H1 (cell line): ENCODE data around the gene NR2F2. TPM values are rescaled to one million over a fixed set of nuclear protein-coding genes. Genes with fewer than 3 reads are reported as not detected.

Source experiments
- CTCF ChIA-PET: fragments of 300-600 bp; sonication (Branson Sonifier 250); formaldehyde crosslinking; loops from one replicate; lab custom pipeline; 2021; ENCODE audit not compliant: partially characterized antibody; lab: Charles Lee
- POLR2A ChIA-PET: fragments of 300-600 bp; sonication (Branson Sonifier 250); formaldehyde crosslinking; loops from one replicate; lab custom pipeline; 2021; ENCODE audit warnings: inconsistent platforms; ENCODE audit not compliant: partially characterized antibody; lab: Charles Lee
- DNase-seq, 2 experiments: peaks; one replicate each; pipeline versions ENCODE4 v3.0.0 to v3.0.0-alpha.2; 2010 to 2022; ENCODE audit warnings: low spot score in 2 of 2, low read depth in 1 of 2, mixed read lengths in 1 of 2
- FAIRE-seq: peaks from 2 replicates; lab custom pipeline; 2011; peaks lifted over from hg19 to GRCh38; lab: Jason Lieb, UNC
- H2AFZ ChIP-seq: 2 replicates; pipeline ENCODE4 v1.8.1; 2012; ENCODE audit warnings: low read length, inconsistent platforms
- H2AK5ac ChIP-seq: 2 replicates; pipeline ENCODE4 v1.6.1; 2013; ENCODE audit warnings: low read depth, low read length
- H2BK120ac ChIP-seq: replicated peaks from 2 replicates; pipeline ENCODE3; 2013; ENCODE audit warnings: low read depth, low read length, inconsistent platforms
- H2BK12ac ChIP-seq: 2 replicates; pipeline ENCODE4 v1.6.1; 2013; ENCODE audit warnings: low read depth, low read length
- H2BK15ac ChIP-seq: 2 replicates; pipeline ENCODE4 v1.6.1; 2013; ENCODE audit warnings: low read length
- H2BK20ac ChIP-seq: 2 replicates; pipeline ENCODE4 v1.6.1; 2013; ENCODE audit warnings: low read length
- H2BK5ac ChIP-seq: 2 replicates; pipeline ENCODE4 v1.6.1; 2013; ENCODE audit warnings: low read depth, low read length
- H3K14ac ChIP-seq: 2 replicates; pipeline ENCODE4 v1.6.1; 2013; ENCODE audit warnings: inconsistent platforms; ENCODE audit not compliant: insufficient read length
- H3K18ac ChIP-seq: 2 replicates; pipeline ENCODE4 v1.6.1; 2013; ENCODE audit warnings: low read length; ENCODE audit errors: extremely low read depth
- H3K23ac ChIP-seq: 2 replicates; pipeline ENCODE4 v1.6.1; 2013; ENCODE audit warnings: inconsistent platforms; ENCODE audit not compliant: insufficient read length
- H3K23me2 ChIP-seq: 2 replicates; pipeline ENCODE4 v1.6.1; 2013; ENCODE audit warnings: low read depth, low read length
- H3K27ac ChIP-seq: 2 replicates; pipeline ENCODE4 v1.6.1; 2011; ENCODE audit warnings: low read depth, low read length, inconsistent platforms
- H3K27me3 ChIP-seq, 4 experiments: replicated peaks in 1 of 4; 1 replicate in 1 of 4; 2 replicates in 3 of 4; pipeline versions ENCODE4 v1.6.1 to v1.8.1; 2011 to 2013; ENCODE audit warnings: low read length in 3 of 4, mild to moderate bottlenecking in 3 of 4, inconsistent platforms in 2 of 4, mixed read lengths in 2 of 4, moderate library complexity in 1 of 4; ENCODE audit not compliant: control insufficient read depth in 3 of 4, insufficient read depth in 3 of 4; ENCODE audit errors: extremely low read depth in 1 of 4
- H3K36me3 ChIP-seq, 4 experiments: 2 replicates each; pipeline versions ENCODE4 v1.6.1 to v1.8.1; 2011 to 2013; ENCODE audit warnings: mild to moderate bottlenecking in 4 of 4, low read length in 3 of 4, moderate library complexity in 2 of 4, control low read depth in 1 of 4, inconsistent platforms in 1 of 4; ENCODE audit not compliant: insufficient read depth in 4 of 4, control insufficient read depth in 2 of 4
- H3K4ac ChIP-seq: replicated peaks from 2 replicates; pipeline ENCODE3; 2013; ENCODE audit warnings: low read length, low read depth, mixed read lengths, inconsistent platforms; ENCODE audit not compliant: insufficient read length
- H3K4me1 ChIP-seq, 4 experiments: replicated peaks in 1 of 4; 1 replicate in 1 of 4; 2 replicates in 3 of 4; pipeline versions ENCODE4 v1.6.1 to v1.8.1; 2011 to 2013; ENCODE audit warnings: low read length in 3 of 4, inconsistent platforms in 2 of 4, mixed read lengths in 1 of 4; ENCODE audit not compliant: insufficient read depth in 4 of 4, control insufficient read depth in 3 of 4
- H3K4me2 ChIP-seq, 2 experiments: 2 replicates each; pipeline versions ENCODE4 v1.6.1 to v1.8.1; 2011 to 2013; ENCODE audit warnings: low read depth in 2 of 2, low read length in 2 of 2, control low read depth in 1 of 2, inconsistent platforms in 1 of 2, mild to moderate bottlenecking in 1 of 2; ENCODE audit not compliant: insufficient read depth in 1 of 2
- H3K4me3 ChIP-seq, 4 experiments: fragments of 200-600, 300-600 bp in 1 of 4; sonication (generic), shearing (Covaris generic), sonication (Bioruptor Twin) in 1 of 4; 2 replicates each; pipeline versions ENCODE4 v1.5.1 to v1.8.1; 2011 to 2016; ENCODE audit warnings: low read length in 4 of 4, low read depth in 3 of 4, control low read depth in 2 of 4, inconsistent platforms in 2 of 4, mild to moderate bottlenecking in 2 of 4, mixed read lengths in 1 of 4, moderate library complexity in 1 of 4; ENCODE audit not compliant: insufficient read depth in 2 of 4; ENCODE audit errors: extremely low read depth in 1 of 4
- H3K56ac ChIP-seq: replicated peaks from 2 replicates; pipeline ENCODE3; 2013; ENCODE audit warnings: low read depth, mild to moderate bottlenecking, mixed read lengths, low read length, inconsistent platforms; ENCODE audit not compliant: insufficient read length
- H3K79me1 ChIP-seq: 2 replicates; pipeline ENCODE4 v1.6.1; 2013; ENCODE audit warnings: low read depth, low read length, control low read depth
- H3K79me2 ChIP-seq, 2 experiments: 2 replicates each; pipeline versions ENCODE4 v1.6.1 to v1.8.1; 2012 to 2013; ENCODE audit warnings: low read length in 2 of 2, mild to moderate bottlenecking in 2 of 2, inconsistent platforms in 1 of 2; ENCODE audit not compliant: insufficient read depth in 2 of 2, control insufficient read depth in 1 of 2
- H3K9ac ChIP-seq, 4 experiments: replicated peaks in 1 of 4; 1 replicate in 1 of 4; 2 replicates in 3 of 4; pipeline versions ENCODE4 v1.6.1 to v1.8.1; 2011 to 2013; ENCODE audit warnings: low read depth in 3 of 4, low read length in 3 of 4, control low read depth in 2 of 4, mild to moderate bottlenecking in 2 of 4, moderate library complexity in 2 of 4, inconsistent platforms in 1 of 4; ENCODE audit errors: extremely low read depth in 1 of 4
- H3K9me3 ChIP-seq, 2 experiments: 2 replicates each; pipeline versions ENCODE4 v1.6.1 to v1.8.1; 2012 to 2013; ENCODE audit warnings: mild to moderate bottlenecking in 2 of 2, moderate library complexity in 2 of 2, control low read depth in 1 of 2, inconsistent platforms in 1 of 2, low read depth in 1 of 2, low read length in 1 of 2, mixed read lengths in 1 of 2; ENCODE audit not compliant: insufficient read depth in 2 of 2
- H4K20me1 ChIP-seq, 2 experiments: replicated peaks in 1 of 2; 2 replicates each; pipeline versions ENCODE3 to v1.8.1; 2011 to 2013; ENCODE audit warnings: inconsistent platforms in 2 of 2, low read length in 2 of 2, mild to moderate bottlenecking in 1 of 2; ENCODE audit not compliant: insufficient read depth in 2 of 2, control insufficient read depth in 1 of 2
- H4K5ac ChIP-seq: 2 replicates; pipeline ENCODE4 v1.6.1; 2013; ENCODE audit warnings: low read length, low read depth, mixed read lengths, inconsistent platforms; ENCODE audit not compliant: insufficient read length
- H4K8ac ChIP-seq: 2 replicates; pipeline ENCODE4 v1.8.0; 2013; ENCODE audit warnings: mild to moderate bottlenecking, moderate library complexity, low read length, inconsistent platforms; ENCODE audit not compliant: insufficient read depth; ENCODE audit errors: extremely low read depth
- H4K91ac ChIP-seq: replicated peaks from 2 replicates; pipeline ENCODE3; 2013; ENCODE audit warnings: low read length, mixed read lengths, inconsistent platforms; ENCODE audit not compliant: insufficient read length
- CREB1 ChIP-seq: IDR thresholded peaks from 2 replicates; pipeline ENCODE4 v1.6.1; 2012; ENCODE audit warnings: inconsistent platforms
- EGR1 ChIP-seq: IDR thresholded peaks from 2 replicates; pipeline ENCODE4 v1.6.1; 2011; ENCODE audit warnings: low read depth, low read length, borderline replicate concordance
- MAFK ChIP-seq: IDR thresholded peaks from 2 replicates; pipeline ENCODE4 v1.6.1; 2012; ENCODE audit warnings: low read depth, mild to moderate bottlenecking, improper control_type of control experiment, low read length
- TCF12 ChIP-seq: IDR thresholded peaks from 2 replicates; pipeline ENCODE4 v1.6.1; 2011; ENCODE audit warnings: low read depth, mild to moderate bottlenecking, low read length
- WGBS, 2 experiments: shearing (Covaris generic) in 1 of 2; methylation state at CpG; one replicate each; pipeline versions ENCODE4 v1.1.6 to v1.1.7; 2013 to 2015; ENCODE audit warnings: low lambda C conversion rate in 2 of 2, mixed read lengths in 2 of 2, inconsistent platforms in 1 of 2, low coverage in 1 of 2, missing lambda C conversion rate in 1 of 2; ENCODE audit not compliant: insufficient replicate concordance in 2 of 2, insufficient coverage in 1 of 2, insufficient read length in 1 of 2; ENCODE audit errors: extremely low coverage in 1 of 2, missing lambda C conversion rate in 1 of 2; 5-methylcytosine and 5-hydroxymethylcytosine counted together
- polyA plus RNA-seq, 7 experiments: library from polyadenylated mRNA; depleted of rRNA in 3 of 7; stranded (reverse) in 5 of 7; unstranded in 2 of 7; fragments of >200 nt in 5 of 7; fragments of 200-250 nt in 2 of 7; gene quantifications; 1 replicate in 5 of 7; 2 replicates in 1 of 7; 4 replicates in 1 of 7; pipeline versions ENCODE4 v1.2.1 to v1.2.3, GENCODE V29; 2011 to 2013; ENCODE audit warnings: missing spikeins in 2 of 7, mixed read lengths in 2 of 7
- total RNA-seq: library from RNA; stranded (reverse); fragmentation: NEBNext Ultra II Directional; extraction: Animal tissue kit (Norgen Biotek cat#: 25700); gene quantifications from 2 replicates; pipeline ENCODE4 v1.2.1, GENCODE V29; 2021

Gene NR2F2
- total and polyA plus RNA-seq, 2 of the 8 experiments (the other 6 are each of a cell fraction or from before 2014, with no cell fraction given): 0.03 TPM; not detected in 1

DNA sequence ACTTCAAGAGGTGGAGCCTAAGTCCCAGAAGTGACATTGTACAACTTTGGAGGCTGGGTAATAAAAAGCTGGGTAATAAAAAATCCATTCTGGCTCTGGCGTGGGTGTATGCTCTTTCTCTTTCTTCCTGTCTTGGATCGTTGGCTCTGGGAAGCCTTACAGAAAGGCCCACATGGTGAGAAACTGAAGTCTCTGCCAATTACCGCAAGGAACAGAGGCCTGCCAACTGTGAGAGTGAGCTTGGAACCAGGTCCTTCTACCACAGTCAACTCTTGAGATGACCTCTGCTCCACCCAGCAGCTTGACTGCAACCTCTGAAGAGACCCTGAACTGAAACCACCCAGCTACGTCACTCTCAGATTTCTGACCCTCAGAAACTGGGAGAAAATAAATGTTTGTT, 51.0 kb downstream of the NR2F2 start:
- H3K4me1 ChIP-seq: peaks cover 0 to 4% (median 0%) of the 10 kb centered on the region in 4 experiments; a peak in 1 of 7 replicates
- H3K9me3 ChIP-seq: peaks cover 2% of the 10 kb centered on the region in 2 experiments; a peak in 1 of 4 replicates
- H3K23ac ChIP-seq: no peak overlapping the region
- DNase-seq (no peak), FAIRE-seq (no peak)
- ChIA-PET CTCF (interaction anchor here (0.7 to 1.0 kb wide), 2 partner anchors 9 to 340 kb away, joined by 3 read pairs; no protein-coding TSS in a partner anchor), POLR2A (no interaction called here)
- no peak overlapping the region for H4K91ac ChIP-seq
- H3K18ac ChIP-seq: no peak overlapping the region
- no peak overlapping the region for H2BK20ac ChIP-seq
- H3K4me3 ChIP-seq: no peak overlapping the region
- H2BK15ac ChIP-seq: no peak overlapping the region
- H3K27me3 ChIP-seq: no peaks in the 10 kb centered on the region; a peak in 1 of 7 replicates
- no peaks in the 10 kb centered on the region for H3K79me1 ChIP-seq
- H3K23me2 ChIP-seq: no peaks in the 10 kb centered on the region; the same call in 1 of the 2 replicates
- no peak overlapping the region for H2BK12ac ChIP-seq
- no peak overlapping the region for H3K27ac ChIP-seq
- H3K79me2 ChIP-seq: no peaks in the 10 kb centered on the region
- no peak overlapping the region for H2BK120ac ChIP-seq
- H3K36me3 ChIP-seq: no peaks in the 10 kb centered on the region
- H4K8ac ChIP-seq: no peak overlapping the region
- H2BK5ac ChIP-seq: no peak overlapping the region
- H4K20me1 ChIP-seq: no peaks in the 10 kb centered on the region
- H3K9ac ChIP-seq: no peak overlapping the region
- no peak overlapping the region for H3K14ac ChIP-seq
- no peak overlapping the region for H4K5ac ChIP-seq
- TF ChIP-seq CREB1 (no peak), MAFK (no peak), TCF12 (no peak), EGR1 (no peak)
- no peak overlapping the region for H3K56ac ChIP-seq
- H2AFZ ChIP-seq: no peak overlapping the region
- WGBS, 2 experiments: 87% methylated on average over 4 of the region's 4 CpGs; no CpG with 5 or more reads in 1 of the 2 experiments
- H3K4me2 ChIP-seq: no peak overlapping the region
- no peak overlapping the region for H2AK5ac ChIP-seq
- no peak overlapping the region for H3K4ac ChIP-seq
